ENCODE measurements around the gene RAF1. TPM values are rescaled to one million over a fixed set of nuclear protein-coding genes. Genes with fewer than 3 reads are reported as not detected.

RAF1 gene
- total RNA-seq, 2 experiments from 2014 or later = 71.1 to 74.9 TPM

GRCh38 chr3:12656850-12657249 lies 7.1 kb downstream of the RAF1 start:
- H3K27ac Mint-ChIP-seq = no peak overlapping the region
- H3K4me3 Mint-ChIP-seq = no peak overlapping the region
- H3K36me3 Mint-ChIP-seq (ENCODE audit: low read depth) = peaks cover 9% of the 10 kb centered on the region
- no peaks in the 10 kb centered on the region for H3K9me3 Mint-ChIP-seq
- ChIA-PET CTCF (no interaction called here), POLR2A (interaction anchor here (0.5 kb wide), 1 partner anchor 119 kb away, joined by 3 read pairs; no protein-coding TSS in a partner anchor)
- intact Hi-C loops (cut with micrococcal nuclease) = no loop called here
- peaks cover 59% of the 10 kb centered on the region for H3K4me1 Mint-ChIP-seq (ENCODE audit: low read depth)
- ATAC-seq = no peak
- TF ChIP-seq, protein P1, sequence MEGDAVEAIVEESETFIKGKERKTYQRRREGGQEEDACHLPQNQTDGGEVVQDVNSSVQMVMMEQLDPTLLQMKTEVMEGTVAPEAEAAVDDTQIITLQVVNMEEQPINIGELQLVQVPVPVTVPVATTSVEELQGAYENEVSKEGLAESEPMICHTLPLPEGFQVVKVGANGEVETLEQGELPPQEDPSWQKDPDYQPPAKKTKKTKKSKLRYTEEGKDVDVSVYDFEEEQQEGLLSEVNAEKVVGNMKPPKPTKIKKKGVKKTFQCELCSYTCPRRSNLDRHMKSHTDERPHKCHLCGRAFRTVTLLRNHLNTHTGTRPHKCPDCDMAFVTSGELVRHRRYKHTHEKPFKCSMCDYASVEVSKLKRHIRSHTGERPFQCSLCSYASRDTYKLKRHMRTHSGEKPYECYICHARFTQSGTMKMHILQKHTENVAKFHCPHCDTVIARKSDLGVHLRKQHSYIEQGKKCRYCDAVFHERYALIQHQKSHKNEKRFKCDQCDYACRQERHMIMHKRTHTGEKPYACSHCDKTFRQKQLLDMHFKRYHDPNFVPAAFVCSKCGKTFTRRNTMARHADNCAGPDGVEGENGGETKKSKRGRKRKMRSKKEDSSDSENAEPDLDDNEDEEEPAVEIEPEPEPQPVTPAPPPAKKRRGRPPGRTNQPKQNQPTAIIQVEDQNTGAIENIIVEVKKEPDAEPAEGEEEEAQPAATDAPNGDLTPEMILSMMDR (IDR thresholded peaks at IDR 0.05) = no peak
- no peaks in the 10 kb centered on the region for H3K27me3 Mint-ChIP-seq
- no peak for DNase-seq

- intact Hi-C loops (cut with micrococcal nuclease) = no loop called here
- Mint-ChIP-seq H3K9me3 (no peaks in the 10 kb centered on the region), H3K27me3 (no peaks in the 10 kb centered on the region), H3K4me1 (ENCODE audit: low read depth) (peaks cover 57% of the 10 kb centered on the region), H3K36me3 (ENCODE audit: low read depth) (peaks cover 9% of the 10 kb centered on the region), H3K27ac (no peak overlapping the region), H3K4me3 (no peak overlapping the region)
- TF ChIP-seq, protein P1 (IDR thresholded peaks at IDR 0.05) = no peak
- POLR2A ChIA-PET = interaction anchor here (0.5 kb wide), 1 partner anchor 119 kb away, joined by 3 read pairs; no protein-coding TSS in a partner anchor
- ATAC-seq = no peak
- DNase-seq = no peak
- CTCF ChIA-PET = no interaction called here
These were observed 7.7 kb downstream of the RAF1 start for GRCh38 chr3:12656193-12656592.

GRCh38 chr3:12655701-12656100 lies 8.2 kb downstream of the RAF1 start:
- CTCF ChIA-PET = no interaction called here
- no peaks in the 10 kb centered on the region for H3K27me3 Mint-ChIP-seq
- POLR2A ChIA-PET = no interaction called here
- no peak overlapping the region for H3K4me3 Mint-ChIP-seq
- TF ChIP-seq, protein P1 (IDR thresholded peaks at IDR 0.05) = no peak
- peaks cover 9% of the 10 kb centered on the region for H3K36me3 Mint-ChIP-seq (ENCODE audit: low read depth)
- no peaks in the 10 kb centered on the region for H3K9me3 Mint-ChIP-seq
- no peak overlapping the region for H3K27ac Mint-ChIP-seq
- ATAC-seq (no peak), DNase-seq (no peak)
- intact Hi-C loops (cut with micrococcal nuclease) = no loop called here
- H3K4me1 Mint-ChIP-seq (ENCODE audit: low read depth) = peaks cover 54% of the 10 kb centered on the region

- ChIA-PET CTCF (no interaction called here), POLR2A (no interaction called here)
- H3K27ac Mint-ChIP-seq = no peak overlapping the region
- peaks cover 52% of the 10 kb centered on the region for H3K4me1 Mint-ChIP-seq (ENCODE audit: low read depth)
- peaks cover 9% of the 10 kb centered on the region for H3K36me3 Mint-ChIP-seq (ENCODE audit: low read depth)
- ATAC-seq (no peak), DNase-seq (no peak)
- H3K27me3 Mint-ChIP-seq = no peaks in the 10 kb centered on the region
- no peak overlapping the region for H3K4me3 Mint-ChIP-seq
- TF ChIP-seq, protein P1 (IDR thresholded peaks at IDR 0.05) = no peak
- no peaks in the 10 kb centered on the region for H3K9me3 Mint-ChIP-seq
- intact Hi-C loops (cut with micrococcal nuclease) = no loop called here
These were observed 10.2 kb downstream of the RAF1 start for GRCh38 chr3:12653747-12654146.

DNA sequence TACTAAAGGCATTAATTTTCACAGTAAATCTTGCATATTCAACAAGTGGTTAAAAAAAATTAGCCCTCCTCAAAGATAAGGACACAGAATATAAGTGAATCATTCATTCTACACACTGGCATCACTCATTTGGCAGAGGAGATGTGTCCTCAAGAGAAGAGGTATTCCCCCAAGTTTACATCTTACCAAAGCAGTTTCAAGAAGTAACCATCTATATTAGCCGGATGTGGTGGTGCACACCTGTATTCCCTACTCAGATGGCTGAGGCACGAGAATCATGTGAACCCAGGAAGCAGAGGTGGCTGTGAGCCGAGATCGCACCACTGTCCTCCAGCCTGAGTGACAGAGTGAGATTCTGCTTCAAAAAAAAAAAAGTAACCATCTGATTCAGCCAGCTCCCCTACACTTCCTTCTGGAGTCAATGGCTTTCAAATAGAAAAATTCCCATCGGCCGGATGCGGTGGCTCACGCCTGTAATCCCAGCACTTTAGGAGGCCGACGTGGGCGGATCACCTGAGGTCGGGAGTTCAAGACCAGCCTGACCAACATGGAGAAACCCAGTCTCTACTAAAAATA lies 15.4 kb downstream of the RAF1 start:
- DNase-seq (no peak), ATAC-seq (peak; percentile 56)
- H3K27ac Mint-ChIP-seq = peak overlapping the region; percentile 34
- intact Hi-C loops (cut with micrococcal nuclease) = no loop called here
- H3K36me3 Mint-ChIP-seq (ENCODE audit: low read depth) = peaks cover 6% of the 10 kb centered on the region
- no peaks in the 10 kb centered on the region for H3K9me3 Mint-ChIP-seq
- TF ChIP-seq, protein P1 (IDR thresholded peaks at IDR 0.05) = no peak
- no peaks in the 10 kb centered on the region for H3K27me3 Mint-ChIP-seq
- ChIA-PET CTCF (interaction anchor here (0.7 to 1.4 kb wide), 3 partner anchors 16 to 135 kb away, joined by 3 to 4 read pairs (median 3); partner anchors contain the start of gene RAF1), POLR2A (no interaction called here)
- no peak overlapping the region for H3K4me3 Mint-ChIP-seq
- peaks cover 60% of the 10 kb centered on the region for H3K4me1 Mint-ChIP-seq (ENCODE audit: low read depth)

Measured in activated CD8-positive, alpha-beta T cell treated with anti-CD3 and anti-CD28 coated beads for 36 hours (primary cell).